H1 (cell line): ENCODE measurements around the gene OSBPL9. TPM values are rescaled to one million over a fixed set of nuclear protein-coding genes. Genes with fewer than 3 reads are reported as not detected.

Experiments used
- CHD7 ChIP-seq: fragments of 300-600 bp; sonication (generic); IDR thresholded peaks from 2 replicates; pipeline ENCODE4 v1.7.1; 2012; ENCODE audit warnings: low read length, moderate library complexity, mild to moderate bottlenecking, inconsistent platforms; ENCODE audit not compliant: insufficient replicate concordance
- KDM4A ChIP-seq: IDR thresholded peaks from one replicate; pipeline ENCODE4 v1.7.1; 2012; ENCODE audit warnings: low read depth, mild to moderate bottlenecking, moderate library complexity, low read length, inconsistent platforms; ENCODE audit not compliant: severe bottlenecking
- MAFK ChIP-seq: IDR thresholded peaks from 2 replicates; pipeline ENCODE4 v1.6.1; 2012; ENCODE audit warnings: low read depth, mild to moderate bottlenecking, improper control_type of control experiment, low read length
- MAX ChIP-seq: IDR thresholded peaks from 2 replicates; pipeline ENCODE4 v1.6.1; 2012; ENCODE audit warnings: inconsistent platforms
- NANOG ChIP-seq: IDR thresholded peaks from 2 replicates; pipeline ENCODE4 v1.6.1; 2011; ENCODE audit warnings: low read length, low read depth, mild to moderate bottlenecking, inconsistent platforms; ENCODE audit not compliant: insufficient read depth, poor library complexity, severe bottlenecking
- SIRT6 ChIP-seq: IDR thresholded peaks from one replicate; pipeline ENCODE4 v1.7.1; 2012; ENCODE audit warnings: low read length, inconsistent platforms
- USF2 ChIP-seq: IDR thresholded peaks from 2 replicates; pipeline ENCODE4 v1.6.1; 2011; ENCODE audit warnings: low read length, improper control_type of control experiment
- polyA plus RNA-seq, 7 experiments: library from polyadenylated mRNA; depleted of rRNA in 3 of 7; stranded (reverse) in 5 of 7; unstranded in 2 of 7; fragments of >200 nt in 5 of 7; fragments of 200-250 nt in 2 of 7; gene quantifications; 1 replicate in 5 of 7; 2 replicates in 1 of 7; 4 replicates in 1 of 7; pipeline versions ENCODE4 v1.2.1 to v1.2.3, GENCODE V29; 2011 to 2013; ENCODE audit warnings: missing spikeins in 2 of 7, mixed read lengths in 2 of 7
- total RNA-seq: library from RNA; stranded (reverse); fragmentation: NEBNext Ultra II Directional; extraction: Animal tissue kit (Norgen Biotek cat#: 25700); gene quantifications from 2 replicates; pipeline ENCODE4 v1.2.1, GENCODE V29; 2021

Gene OSBPL9
- total and polyA plus RNA-seq, 2 of the 8 experiments (the other 6 are each of a cell fraction or from before 2014, with no cell fraction given) = 58.2 to 71.6 TPM

GRCh38 chr1:51644020-51644419, 27.1 kb downstream of the OSBPL9 start (continued):
- TF ChIP-seq CHD7 (no peak), USF2 (no peak), MAX (no peak), MAFK (no peak), NANOG (no peak), KDM4A (no peak), SIRT6 (no peak)
